NCI-H1092 treated with DMSO at 0.1 percent for 48 hours (cell line): ENCODE data around the gene ANXA2.
"Not testable (repeated sequence)": the region's sequence is repeated elsewhere in the genome, so short reads cannot be mapped to it uniquely, and the experiment has no call there.

Source experiments
- DNase-seq: peaks from one replicate; lab custom pipeline; 2025; lab: John Stamatoyannopoulos, UW

Gene ANXA2

DNA sequence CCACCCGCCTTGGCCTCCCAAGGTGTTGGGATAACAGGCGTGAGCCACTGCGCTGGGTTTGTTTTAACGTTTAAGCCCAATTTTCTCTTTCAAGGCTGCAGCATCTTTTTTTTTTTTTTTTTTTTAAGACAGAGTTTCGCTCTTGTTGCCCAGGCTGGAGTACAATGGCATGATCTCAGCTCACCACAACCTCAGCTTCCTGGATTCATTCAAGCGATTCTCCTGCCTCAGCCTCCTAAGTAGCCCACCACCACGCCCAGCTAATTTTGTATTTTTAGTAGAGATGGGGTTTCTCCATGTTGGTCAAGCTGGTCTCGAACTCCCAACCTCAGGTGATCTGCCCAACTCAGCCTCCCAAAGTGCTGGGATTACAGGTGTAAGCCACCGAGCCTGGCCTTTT, 12.6 kb upstream of the ANXA2 start:
- not testable (repeated sequence) for DNase-seq

DNA sequence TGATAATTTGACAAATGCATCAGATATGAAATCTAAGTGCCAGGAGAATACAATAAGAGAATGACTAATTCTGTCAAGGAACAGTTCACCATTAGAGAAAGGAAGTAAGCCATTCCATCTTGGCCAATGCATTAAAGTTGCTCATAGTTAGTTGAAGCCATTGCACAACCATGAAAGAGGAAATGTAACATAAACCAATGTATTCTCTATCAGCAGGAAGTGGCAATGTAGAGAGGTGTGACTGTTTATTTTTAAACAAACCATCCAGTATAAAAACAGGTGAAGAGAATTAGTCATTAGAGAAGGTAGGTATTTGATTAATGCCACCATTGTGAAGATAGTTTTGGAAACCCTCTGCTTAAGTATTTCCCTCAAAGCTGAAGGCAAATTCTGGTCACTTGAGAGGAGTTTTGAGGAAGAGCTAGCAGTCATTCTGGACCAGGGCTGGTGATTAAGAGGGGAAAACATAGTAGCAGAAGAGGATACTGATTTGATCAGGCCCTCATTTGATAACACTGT, 10.7 kb upstream of the ANXA2 start:
- DNase-seq = no peak

DNA sequence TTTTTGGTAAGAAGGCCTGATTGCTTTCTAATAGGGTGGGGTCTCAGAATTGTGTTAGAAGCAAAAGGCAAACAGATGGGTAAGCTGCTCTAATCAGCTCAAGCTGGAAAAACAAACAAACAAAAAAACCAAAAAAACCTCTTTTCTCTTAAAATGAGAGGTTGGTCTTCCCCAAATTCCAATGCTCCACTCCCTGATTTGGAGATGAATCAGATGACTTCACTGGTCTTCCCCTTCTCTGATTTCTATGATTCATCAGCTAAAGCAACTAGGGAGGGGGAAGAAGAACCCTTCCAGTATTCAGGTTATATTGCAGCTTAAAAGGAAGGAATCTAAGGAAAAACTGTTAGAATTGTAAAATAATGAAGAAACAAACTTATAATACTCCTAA, 9.6 kb upstream of the ANXA2 start:
- no peak for DNase-seq

DNA sequence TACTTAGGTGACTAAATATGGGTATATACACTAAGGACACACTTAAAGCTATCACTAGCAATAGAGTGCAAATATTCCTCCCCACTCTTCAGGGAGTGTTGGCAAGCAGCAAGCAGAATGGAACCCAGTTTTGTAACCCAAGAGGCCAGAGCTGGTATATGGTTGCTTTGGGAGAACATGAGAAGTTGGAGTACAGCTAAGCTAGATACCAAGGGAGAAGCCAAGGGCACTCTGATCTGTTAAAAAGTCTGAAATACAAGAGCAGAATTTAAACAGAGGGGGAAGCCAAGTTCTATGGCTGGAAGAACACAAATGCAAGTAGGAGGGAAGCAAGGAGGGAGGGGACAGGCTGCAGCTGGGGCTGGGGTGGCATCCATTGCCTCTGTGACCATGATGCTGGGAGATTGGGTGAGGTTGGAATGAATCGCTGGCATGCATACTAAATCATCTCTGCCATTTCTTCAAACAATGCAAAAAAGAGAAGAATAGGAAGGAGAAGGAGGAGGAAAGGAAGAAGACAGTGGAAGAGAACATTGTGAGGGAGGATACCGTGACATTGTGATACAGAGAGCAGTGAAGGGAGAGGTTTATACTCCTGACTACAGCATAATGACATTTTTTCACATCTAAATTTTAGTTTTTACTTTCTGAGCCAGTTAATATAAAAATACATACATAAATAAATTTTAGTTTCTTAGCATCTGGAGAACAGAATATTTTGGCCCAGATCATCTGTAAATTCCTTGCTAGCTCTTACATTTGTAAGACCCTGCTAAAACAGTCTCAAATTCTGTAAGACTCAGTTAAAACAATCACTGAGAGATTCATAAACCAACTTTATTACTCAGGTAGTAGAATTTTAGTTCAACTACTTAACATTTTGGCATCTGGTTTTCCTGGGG, 9.0 kb upstream of the ANXA2 start:
- no peak for DNase-seq

DNA sequence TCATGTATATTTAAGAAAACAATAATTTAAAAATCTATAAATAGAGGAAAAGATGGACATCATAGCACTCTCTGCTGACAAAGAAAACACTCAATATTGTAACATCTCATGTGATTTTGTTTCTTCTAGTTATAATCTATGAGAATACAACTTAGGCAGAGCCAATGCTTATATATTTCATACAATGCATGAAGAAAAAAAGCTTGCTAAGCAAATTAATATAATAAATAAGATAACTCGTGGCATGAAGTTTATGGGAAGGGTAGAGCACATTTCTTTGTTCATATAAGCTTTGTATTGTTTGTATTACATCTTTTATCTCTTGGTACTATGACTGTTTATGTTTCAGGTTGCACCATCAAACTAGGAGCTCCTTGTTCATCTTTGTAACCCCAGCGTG, 7.6 kb upstream of the ANXA2 start:
- no peak for DNase-seq

DNA sequence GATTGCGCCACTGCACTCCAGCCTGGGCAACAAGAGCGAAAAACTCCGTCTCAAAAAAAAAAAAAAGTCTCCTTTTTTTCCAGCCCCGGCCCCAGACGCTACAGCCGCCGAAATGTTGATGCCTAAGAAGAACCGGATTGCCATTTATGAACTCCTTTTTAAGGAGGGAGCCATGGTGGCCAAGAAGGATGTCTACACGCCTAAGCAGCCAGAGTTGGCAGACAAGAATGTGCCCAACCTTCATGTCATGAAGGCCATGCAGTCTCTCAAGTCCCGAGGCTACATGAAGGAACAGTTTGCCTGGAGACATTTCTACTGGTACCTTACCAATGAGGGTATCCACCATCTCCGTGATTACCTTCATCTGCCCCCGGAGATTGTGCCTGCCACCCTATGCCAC, 6.6 kb upstream of the ANXA2 start:
- not testable (repeated sequence) for DNase-seq

DNA sequence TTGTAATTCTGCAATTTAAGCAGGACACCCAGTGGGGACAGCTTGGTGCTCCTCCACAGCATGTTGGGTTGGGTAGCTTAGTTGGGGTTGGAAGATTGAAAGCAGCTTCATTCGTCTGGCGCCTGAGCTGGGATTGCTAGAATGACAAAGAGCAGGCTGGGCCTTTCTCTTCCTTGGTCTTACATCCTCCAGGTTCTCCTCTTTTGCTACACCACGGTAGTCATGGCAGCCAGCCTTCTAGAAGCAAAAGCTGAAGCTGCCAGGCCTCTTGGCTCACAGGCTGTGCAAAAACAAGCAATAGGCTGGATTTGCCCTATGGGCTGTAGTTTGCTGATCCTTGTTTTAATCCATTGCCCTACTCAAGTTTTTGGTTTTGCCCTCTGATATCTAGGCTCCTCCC, 3.2 kb upstream of the ANXA2 start:
- no peak for DNase-seq

DNA sequence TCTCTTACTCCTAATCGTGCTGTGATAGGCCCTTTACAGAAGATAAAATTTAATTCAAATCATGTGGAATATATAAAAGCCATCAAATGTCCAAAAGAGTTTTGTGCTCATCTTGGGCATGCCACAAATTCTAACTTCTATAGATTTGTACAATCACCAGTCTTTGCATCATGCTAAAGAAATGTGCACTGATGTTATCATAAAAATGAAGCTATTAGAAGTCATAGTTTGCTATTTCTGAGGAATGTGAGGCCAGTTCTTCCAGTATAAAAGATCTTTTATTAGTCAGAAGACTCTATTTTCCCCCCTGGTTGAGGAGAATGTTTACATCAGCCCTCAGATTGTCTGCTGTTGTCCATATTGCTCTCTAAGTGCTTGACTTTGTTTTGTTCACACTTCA, 2.1 kb upstream of the ANXA2 start:
- DNase-seq = no peak

DNA sequence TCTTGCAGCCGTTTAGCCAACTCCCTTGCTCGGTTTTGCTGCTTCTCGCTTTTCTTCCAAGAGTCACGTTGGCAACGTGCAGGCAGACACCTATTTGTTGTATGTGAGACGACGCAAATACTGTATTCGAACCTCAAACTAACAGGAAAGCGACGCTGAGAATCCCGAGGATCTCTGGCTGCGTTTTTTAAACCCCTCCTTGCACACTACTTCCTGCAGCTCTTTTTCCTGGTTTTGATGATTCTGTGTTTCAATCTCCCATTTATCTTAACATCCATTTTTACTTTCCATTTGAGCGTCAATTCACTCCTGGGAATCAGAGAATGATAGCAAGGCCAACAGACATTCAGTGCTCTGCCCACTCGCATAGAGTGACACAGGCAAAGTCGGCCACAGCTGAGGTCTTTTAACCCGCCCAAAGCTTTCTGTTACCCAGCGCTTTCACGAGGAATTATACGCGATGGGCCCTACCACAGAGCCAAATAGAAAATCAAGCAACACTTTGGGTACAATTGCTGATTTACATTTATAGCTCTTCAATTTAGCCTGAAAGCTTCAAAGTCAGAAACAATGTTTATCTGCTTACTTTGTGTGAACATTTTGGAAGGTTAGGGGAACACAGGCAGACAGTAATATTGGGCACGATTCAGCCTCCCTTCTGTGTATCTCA, 1.6 kb upstream of the ANXA2 start:
- DNase-seq = no peak

DNA sequence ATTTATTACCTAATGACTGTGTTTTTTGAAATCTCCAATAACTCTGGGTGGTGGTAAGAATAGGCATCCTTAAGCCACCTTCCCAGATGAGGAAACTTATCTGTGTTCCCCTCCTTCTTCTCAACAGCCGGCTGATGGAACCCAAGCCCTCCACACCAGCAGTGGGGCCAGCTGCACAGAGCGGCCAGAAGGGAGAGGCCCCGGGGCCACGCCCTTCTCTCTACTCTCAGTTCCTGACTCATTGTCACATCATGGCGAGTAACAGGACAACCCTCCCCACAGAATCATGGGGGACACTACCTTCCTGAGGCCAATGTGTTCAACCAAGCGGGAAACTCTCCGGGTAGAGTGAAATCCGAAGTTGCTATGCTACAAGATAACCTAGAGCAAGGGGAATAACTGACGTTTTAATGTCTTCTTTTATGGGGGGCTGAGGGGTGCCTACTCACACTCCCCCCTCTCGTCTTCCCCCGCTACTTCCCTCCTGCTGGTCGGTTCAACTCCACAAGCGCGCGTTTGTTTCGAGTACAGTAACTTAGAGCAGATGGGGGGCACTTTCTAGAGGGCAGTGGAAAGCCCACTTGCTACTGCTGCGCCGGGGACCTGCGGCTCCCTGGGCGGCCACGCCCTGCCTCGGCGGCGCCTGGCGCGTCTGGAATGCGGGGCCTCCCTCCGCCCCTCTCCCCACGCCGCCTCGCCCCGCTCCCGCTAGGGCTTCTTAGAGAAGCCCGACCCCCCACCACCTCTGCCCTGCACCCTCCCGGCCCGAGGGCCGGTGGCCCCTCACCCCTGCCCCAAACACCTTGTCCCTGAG, 621 bp downstream of the ANXA2 start:
- DNase-seq = peak; percentile 18

DNA sequence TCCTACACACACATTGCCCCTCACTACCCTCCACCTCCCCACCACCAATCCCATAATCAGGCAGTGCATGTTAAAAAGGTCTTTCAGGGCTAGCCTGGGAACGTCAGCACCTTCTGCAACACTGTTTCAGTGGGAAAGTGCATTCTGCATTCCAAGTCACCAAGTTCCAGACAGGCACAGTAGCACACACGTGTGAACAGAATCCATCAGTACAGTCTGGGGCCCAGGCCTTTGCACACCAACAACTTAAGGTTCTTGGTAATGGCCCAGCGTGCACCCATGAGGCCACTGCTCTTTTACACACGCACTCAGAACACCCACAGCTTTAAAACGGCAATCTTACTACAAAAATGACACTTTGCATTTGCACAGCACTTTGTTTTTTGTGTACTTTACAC, 1.2 kb downstream of the ANXA2 start:
- DNase-seq = no peak

DNA sequence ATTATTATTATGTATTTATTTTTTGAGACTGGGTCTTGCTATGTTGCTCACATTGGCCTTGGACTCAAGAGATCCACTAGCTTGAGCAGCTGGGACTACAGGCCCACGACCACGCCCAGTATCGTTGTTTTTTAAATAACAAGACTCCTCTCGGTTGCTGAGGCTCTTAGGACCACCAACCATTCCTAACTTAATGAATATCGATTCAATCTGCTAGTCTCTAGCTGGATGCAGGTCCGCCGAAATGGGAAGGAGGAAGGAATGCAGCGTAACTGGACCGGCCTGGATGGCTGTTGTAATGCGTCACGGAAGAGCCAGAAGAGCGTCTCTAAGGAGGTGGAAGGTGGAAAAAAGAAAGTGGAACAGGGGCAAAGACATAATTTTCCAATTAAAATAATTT, 1.7 kb downstream of the ANXA2 start:
- no peak for DNase-seq

DNA sequence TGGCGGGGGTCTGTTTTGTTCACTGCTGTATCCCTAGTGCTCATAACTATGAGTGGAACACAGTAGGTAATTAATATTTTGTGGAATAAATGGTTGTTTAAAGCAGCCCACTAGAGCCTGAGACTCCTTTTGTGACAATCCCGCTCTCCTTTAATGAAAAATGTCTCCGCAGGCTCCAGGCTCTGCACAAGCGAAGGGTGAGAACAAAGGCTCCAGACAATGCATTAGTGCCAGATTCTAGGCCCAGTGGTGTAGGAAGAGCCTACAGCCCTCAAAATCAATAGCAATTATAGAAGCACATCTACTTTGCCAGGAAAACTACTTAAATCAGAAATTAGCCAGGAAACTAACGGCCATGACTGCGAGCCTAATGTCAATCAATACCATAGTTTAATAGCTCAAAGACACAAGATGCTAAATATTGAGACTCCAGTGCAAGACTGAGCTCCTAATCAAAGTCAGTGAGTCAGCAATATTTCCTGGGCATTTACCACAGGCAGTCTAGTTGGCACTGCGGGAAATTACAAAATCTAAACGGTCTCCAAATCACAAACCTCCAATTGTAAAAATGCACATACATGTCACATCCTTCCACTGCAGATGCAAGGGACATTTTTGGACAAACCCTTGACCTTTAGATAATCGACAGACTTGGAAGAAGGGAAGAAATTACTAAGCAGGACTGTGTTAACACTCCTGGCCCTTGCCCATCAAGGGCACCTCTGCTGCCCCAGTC, 2.3 kb downstream of the ANXA2 start:
- peak; percentile 39 for DNase-seq

DNA sequence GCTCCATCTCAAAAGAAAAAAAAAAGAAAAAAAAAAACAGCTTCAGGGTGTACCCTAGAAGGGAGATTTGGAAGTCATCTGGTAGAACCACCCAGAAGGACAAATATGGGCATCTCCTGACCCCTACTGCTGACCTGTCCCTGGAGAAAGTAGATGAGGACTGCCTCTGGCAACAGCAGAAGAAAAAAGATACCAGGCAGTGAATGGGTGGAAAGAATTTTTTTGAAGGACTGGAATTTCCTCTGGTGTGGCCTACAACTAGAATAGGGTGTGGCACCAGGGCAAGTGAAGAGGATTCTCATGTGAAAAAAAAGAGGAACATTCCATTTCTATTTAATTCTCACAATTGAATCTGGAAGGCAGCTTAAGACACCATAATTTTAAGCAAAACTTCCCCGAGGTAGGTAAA, 3.1 kb downstream of the ANXA2 start:
- DNase-seq = no peak

DNA sequence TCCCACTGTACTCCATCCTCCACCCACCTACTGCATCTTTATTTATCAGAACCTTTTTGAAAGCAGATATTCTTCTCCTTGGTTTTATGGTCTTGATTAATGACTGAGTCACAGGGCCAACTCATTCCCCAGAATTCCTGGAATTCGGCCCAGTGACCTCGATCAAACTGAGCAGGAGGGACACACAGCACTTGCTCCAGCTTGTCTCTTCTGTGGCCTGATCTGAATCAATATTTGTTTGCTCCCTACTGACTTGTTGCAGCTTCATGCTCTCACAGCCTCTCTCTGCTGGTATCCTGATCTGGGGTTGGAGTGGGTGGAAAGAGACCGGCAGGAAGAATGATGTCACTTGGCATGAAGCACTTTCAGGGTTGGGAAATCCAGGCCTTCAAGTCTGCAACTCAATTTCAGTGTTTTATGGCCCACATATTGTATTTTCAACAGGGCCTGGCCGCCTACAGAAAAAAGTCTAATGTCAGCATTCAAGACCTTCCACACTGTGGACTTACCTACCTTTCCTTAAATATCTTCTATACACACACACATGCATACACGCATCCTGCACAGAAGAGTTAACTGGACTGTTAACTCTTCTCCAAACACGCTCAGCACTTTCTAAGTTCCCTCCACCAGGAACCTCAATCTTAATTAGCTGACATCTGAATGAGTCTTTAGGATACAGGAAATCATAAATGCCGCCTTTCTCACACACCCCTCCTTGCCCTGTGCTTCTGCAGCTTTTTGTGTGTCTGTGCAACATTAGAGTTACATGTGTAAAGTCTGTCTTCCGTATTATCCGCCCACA, 4.6 kb downstream of the ANXA2 start:
- peak; percentile 73 for DNase-seq

DNA sequence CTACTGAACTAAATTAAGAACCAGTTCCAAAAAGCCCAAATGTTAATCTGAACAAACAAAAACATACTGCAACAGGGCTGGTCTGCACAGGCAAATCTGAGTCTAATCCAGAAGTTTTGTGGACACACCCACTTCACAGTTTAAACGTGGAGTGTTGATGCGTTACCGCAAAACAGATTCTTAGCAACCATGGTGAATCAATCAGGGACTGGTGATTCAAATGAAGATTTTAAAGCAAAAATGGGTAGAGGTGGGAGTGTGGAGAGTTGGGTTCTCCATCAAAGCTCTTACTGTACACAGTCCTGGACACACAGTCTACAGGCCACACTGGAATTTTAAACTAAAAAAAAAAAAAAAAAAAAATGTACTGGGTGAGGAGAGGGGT, 5.2 kb downstream of the ANXA2 start:
- DNase-seq = no peak

DNA sequence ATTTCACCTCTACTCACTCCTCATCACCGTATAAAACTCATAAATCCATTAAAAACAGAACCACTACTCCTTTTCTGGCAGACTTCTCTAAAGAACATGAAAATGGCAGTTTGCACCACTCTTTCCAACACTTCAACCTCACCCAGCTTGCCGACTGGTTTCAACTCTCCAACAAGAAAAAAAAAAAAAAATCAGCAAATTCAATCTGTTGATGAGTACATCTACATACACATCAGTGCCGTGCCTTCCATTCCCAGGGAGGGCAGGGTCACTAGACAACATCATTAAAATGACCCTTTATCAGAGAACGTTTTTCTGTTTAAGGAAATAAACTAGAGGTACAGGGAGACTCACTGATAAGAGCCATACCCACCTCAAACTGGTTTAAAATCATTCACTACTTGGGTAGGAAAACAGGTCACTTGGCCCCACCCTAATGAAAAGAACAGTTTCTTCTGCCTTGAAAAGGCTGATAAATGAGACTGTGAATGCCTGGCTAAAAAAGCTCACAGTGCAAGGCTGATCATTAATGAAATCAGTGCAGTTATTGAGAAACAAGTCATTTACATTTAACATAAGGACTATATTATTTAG, 6.0 kb downstream of the ANXA2 start:
- DNase-seq = no peak

DNA sequence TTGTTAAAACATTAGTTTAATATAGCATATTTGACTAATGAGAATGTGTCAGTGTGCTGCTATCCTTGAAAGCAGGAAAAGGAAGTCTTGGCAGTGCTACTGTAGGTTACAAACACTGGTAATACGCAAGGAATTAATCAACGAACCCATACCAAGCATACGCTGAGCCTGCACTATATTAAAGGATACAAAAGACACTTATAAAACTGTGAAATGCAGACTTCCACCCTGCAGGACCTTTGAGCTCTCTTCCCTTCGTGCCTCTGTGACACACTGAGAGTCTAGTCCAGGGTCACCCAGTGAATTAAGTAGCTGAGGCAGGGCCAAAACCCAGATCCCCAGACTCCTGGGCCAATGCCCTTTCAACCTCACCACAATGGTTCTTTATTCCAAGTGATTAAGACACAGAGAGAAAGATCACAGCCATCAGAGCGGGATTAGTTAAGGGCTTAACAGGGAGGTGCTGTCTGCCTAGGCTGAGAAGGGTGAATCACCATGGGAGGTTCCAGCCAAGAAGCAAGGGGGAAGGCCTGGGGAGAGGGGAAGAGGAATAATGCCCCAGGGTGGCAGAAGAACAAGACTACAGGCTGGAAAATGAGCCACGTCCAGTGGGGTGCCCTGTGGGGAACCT, 6.8 kb downstream of the ANXA2 start:
- no peak for DNase-seq

DNA sequence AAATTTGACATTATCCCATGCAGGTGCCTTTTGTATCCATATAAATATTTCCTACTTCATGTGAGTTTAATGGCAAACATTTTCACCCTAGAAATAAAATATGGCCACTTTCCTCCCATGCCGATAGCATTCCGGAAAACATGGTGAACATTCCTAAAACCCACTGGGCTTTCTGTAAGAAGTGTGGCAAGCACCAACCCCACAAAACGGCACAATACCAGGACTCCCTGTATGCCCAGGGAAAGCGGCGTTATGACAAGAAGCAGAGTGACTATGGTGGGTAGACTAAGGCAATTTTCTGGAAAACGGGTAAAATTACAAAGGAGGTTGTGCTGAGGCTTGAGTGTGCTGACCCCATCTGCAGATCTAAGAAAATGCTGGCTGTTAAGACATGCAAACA, 7.6 kb downstream of the ANXA2 start:
- no peak for DNase-seq
